LNCAP (cell line): ENCODE results near the gene COQ3.
A peak's percentile ranks its signal among the peaks of the same experiment; 100 is the strongest.

Experiments
- CTCF ChIP-seq: fragments of 450-650 bp; IDR thresholded peaks from 2 replicates; pipeline ENCODE4 v1.5.1; 2017; ENCODE audit warnings: mild to moderate bottlenecking

The COQ3 gene

GRCh38 chr6:99341862-99342455 is 52.0 kb downstream of the COQ3 start:
- TF ChIP-seq CTCF = no peak

- no peak for TF ChIP-seq CTCF
Measured at GRCh38 chr6:99338188-99338587, 55.8 kb downstream of the COQ3 start.

GRCh38 chr6:99334526-99335127 is 59.4 kb downstream of the COQ3 start:
- peak; percentile 75 for TF ChIP-seq CTCF

- no peak for TF ChIP-seq CTCF
Measured at GRCh38 chr6:99333068-99333467, 60.9 kb downstream of the COQ3 start.

GRCh38 chr6:99331531-99331930 is 62.5 kb downstream of the COQ3 start:
- no peak for TF ChIP-seq CTCF

- peak; percentile 88 for TF ChIP-seq CTCF
Measured at GRCh38 chr6:99330159-99330558, 63.8 kb downstream of the COQ3 start.

GRCh38 chr6:99324996-99325395 is 69.0 kb downstream of the COQ3 start:
- TF ChIP-seq CTCF = no peak
